HG03025 (cell line): ENCODE results near the gene ZNRF4.

Experiments used
- ATAC-seq: cut with Tn5 transposase; IDR thresholded peaks from one replicate; pipeline ENCODE4 v1.9.1; 2021; ENCODE audit warnings: mild to moderate bottlenecking, moderate library complexity; ENCODE audit not compliant: unreplicated experiment, low FRiP score

The ZNRF4 gene

GRCh38 chr19:5498830-5499550 is 43.8 kb downstream of the ZNRF4 start:
- no peak for ATAC-seq

DNA sequence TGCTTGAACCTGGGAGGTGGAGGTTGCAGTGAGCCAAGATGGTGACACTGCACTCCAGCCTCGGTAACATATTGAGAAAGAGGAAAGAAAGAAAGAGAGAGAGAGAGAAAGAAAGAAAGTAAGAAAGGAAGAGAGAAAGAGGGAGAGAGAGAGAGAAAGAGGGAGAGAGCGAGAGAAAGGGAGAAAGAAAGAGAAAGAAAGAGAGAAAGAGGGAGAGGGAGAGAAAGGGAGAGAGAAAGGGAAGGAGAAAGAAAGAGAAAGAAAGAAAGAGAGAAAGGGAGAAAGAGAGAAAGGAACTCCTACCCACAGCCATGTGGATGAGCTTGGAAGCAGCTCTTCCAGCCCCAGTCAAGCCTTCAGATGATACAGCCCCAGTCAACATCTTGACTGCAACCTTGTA is 46.7 kb downstream of the ZNRF4 start:
- no peak for ATAC-seq

- no peak for ATAC-seq
Measured at GRCh38 chr19:5503598-5503997, 48.4 kb downstream of the ZNRF4 start.

DNA sequence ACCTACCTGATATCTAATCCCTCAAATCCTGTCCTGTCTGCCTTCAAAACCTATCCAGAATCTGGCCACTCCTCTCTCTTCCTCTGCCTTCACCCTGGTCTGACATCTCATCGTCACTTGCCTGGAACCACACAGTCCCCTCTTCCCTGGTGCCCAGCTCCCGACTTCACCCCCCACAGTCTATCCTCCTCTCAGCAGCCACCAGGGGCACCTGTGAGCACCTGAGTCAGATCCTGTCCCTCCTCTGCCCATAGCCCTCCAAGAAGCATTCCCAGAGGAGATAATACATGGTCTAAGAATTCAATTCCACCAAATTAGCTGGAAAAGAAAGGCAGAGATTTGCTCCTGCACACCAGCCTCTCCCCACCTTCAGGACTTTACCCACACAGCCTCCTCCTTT is 48.9 kb downstream of the ZNRF4 start:
- no peak for ATAC-seq
